GM21447 (cell line): ENCODE measurements around the gene SMG6.
"Not testable (repeated sequence)": the region's sequence is repeated elsewhere in the genome, so short reads cannot be mapped to it uniquely, and the experiment has no call there.

ENCODE experiments used
- ATAC-seq: cut with Tn5 transposase; IDR thresholded peaks from one replicate; pipeline ENCODE4 v1.9.1; 2021; ENCODE audit not compliant: unreplicated experiment

SMG6 gene

DNA sequence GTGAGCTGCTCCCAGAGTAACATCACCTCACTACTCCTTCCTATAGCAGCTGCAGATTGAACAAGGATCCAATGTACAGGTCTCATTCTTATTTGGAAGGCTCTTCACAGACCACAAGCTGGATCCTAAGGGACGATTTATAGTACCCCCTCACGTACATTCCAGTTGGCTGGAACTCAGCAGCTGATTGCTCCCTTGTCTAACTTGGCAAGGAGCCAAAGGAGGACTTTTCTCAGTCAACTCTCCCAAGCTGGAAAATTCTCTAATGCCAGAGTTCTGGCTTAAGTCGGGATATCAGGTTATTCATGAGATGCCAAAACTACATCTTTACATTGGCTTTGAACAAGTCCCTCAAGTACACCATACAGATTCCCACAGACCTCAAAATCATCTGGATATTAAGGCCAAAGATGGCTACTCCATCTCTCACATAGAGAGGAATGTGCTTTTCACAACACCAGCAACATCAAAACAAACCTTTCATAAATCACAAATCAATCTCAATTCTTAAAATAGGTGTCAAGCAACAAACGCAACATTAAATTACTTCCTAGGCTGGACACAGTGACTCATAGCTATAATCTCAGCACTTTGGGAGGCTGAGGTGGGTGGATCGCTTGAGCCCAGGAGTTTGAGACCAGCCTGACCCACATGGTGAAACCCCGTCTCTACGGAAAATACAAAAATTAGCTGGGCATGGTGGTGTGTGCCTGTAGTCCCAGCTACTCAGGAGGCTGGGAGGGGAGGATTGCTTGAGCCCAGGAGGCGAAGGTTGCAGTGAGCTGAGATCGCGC is 39.3 kb downstream of the SMG6 start:
- ATAC-seq, result no peak

DNA sequence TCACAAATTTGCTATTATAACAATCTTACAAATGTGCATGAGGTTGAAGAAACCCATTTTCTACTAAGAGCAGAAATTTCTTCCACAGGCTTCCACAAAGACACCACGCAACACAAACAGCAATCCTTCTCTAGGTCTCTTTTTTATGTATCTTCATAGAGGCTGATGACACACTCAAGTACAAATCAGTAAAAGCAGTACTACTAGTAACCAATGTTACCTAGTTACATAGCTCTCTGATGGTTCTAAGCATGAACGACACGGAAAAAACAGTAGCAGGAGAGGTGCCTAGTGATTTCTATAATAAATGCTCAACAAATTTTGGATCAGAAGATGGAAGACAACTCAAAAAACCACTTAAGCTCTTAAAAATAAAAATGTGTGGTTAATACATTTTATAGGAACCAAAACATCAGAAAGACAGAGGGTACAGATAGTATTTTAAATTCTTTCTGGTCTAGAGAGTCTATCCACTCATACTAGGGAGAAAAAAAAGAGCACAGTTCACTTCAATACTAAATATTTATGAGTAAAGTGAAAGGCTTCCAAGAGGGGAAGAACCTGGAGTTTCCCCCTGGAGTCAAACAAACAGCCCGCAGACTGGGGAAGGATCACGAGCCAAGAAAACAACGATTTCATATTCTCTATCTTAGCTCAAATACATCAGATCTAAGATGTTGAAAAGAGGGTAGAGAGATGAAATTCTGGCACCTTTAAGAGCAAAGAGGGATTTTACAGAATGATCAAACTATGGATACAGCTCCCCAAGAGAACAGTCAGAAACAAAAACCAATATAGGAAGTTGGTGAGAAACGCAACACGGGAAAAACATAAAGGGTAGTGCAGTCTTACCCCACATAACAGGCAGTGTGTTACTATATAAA is 40.2 kb downstream of the SMG6 start:
- no peak for ATAC-seq

DNA sequence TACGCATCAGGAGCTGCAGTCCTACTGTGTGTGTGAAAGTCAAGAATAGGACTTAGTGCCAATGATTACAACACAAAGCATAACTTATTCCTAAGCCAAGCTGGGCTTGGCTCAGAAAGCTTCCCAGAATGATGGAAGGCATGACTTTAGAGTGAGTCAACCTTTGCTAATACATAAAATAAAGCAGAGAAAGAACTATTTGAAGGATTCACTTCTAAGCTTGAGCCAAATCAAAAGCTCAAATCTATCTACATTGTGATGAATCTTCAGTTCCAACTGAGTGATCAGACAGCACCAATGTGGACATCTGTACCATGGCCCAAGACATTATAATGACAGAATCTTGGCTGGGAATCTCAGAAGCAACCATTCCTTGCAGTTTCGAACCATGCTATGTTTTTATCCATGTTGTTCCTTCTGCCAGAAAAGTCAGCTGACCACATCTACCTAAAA is 41.4 kb downstream of the SMG6 start:
- ATAC-seq, result no peak

DNA sequence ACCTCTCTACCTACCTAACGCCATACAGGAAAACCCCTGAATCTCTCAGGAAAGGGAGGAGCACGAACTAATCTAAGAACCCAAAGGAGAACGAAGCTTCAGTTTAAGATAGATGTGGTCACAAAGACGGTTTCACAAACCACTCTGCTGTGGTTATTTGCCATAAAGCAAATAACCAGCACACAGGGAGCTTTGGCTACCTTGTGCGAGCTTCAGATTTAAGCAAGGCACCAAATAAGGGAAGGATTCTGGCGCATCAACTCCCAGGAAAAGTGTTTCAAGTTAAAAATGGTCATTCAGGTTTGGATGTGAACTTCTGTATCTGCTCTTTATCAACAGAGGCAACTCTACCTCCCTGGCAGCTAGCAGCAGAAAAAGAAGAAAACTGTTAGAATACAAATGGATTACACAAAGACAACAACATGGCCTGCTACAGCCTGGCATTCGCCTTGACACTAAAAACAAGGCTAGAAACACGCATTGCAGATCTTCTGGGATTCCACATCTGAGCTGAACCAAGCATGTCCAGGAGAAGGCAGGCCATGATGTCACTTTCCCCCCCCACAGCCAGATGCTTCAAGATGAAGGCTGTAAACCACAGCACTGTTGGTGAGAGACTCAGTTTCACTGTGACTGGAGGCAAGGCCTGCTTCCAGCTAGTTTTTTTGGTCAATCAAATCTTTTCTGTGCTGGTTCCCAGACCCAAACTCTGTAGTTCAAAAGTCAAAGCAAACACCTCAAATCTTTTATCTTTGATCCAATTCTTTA is 43.6 kb downstream of the SMG6 start:
- ATAC-seq, result peak; percentile 84

DNA sequence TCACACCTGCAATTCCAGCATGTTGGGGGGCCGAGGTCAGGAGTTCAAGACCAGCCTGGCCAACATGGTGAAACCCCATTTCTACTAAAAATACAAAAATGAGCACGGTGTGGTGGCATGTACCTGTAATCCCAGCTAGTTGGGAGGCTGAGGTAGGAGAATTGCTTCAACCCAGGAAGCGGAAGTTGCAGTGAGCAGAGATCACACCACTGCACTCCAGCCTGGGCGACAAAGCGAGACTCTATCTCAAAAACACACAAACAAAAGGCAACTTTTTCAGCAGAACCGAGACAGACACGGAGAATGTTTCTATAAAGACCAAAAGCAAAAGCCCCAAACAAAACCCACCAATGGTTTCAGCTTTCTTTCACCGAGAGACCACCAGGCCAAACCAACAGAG is 44.8 kb downstream of the SMG6 start:
- ATAC-seq, result not testable (repeated sequence)

DNA sequence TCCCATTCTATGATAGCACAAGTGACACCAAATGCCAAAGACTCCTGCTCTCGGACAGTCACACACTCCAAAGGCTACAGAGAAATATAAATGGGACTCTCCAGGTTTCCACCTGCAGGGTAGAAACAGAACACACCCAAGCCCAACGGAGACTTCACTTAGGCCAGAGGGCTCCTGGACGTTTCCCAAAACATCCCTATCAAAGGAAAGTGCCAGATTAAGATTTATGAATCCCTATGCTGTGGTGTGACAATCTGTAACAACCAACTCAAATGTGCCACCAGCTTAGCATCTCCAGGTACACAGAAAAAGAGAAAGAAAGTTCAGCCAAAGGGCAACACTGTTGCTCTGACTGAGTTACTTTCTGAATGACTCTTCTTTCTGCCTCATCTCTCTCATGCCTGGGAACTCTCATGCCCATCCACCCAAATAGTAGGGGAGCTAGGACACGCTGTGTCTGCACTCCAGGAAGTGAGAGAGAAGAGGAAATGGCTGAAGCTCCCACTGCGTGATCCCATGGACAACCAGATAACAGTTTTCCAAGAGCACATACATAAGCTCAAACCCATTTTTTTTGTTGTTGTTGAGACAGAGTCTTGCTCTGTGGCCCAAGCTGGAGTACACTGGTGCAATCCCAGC is 49.7 kb downstream of the SMG6 start:
- peak; percentile 87 for ATAC-seq

DNA sequence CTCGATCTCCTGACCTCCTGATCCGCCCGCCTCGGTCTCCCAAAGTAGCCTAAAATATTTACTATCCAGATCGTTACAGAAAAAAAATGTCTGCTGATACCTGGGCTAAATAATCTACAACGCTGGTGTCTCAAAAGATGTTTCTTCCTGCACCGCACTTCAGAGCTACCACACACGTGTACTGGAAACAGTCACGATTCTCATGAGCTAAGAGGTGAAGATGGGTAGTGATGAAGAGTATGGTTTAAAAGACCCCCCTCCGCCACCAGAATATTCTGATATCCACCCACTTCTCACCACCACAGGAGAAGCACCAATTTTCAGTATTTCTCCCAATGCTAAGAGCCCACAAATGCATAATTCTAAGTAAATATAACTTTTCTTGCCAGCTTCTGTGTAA is 50.2 kb downstream of the SMG6 start:
- no peak for ATAC-seq

DNA sequence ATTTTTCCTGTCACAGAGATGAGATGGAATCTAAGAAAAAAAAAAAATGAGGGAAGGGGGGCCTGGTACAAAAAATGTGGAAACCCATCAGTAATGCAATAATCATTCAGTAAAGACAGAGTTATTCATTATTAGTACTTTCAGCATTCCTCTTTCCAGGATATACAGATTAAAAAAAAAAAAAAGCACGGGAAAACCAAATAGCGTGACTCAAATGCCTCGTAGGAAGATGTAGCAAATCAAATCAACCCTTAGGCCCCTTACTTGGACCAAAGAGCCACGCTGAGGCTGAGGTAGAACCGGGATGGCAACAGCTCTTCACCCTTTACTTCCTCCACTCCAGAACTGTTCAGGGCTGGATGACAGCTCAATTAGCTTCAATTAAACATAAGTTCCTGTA is 52.5 kb downstream of the SMG6 start:
- no peak for ATAC-seq

DNA sequence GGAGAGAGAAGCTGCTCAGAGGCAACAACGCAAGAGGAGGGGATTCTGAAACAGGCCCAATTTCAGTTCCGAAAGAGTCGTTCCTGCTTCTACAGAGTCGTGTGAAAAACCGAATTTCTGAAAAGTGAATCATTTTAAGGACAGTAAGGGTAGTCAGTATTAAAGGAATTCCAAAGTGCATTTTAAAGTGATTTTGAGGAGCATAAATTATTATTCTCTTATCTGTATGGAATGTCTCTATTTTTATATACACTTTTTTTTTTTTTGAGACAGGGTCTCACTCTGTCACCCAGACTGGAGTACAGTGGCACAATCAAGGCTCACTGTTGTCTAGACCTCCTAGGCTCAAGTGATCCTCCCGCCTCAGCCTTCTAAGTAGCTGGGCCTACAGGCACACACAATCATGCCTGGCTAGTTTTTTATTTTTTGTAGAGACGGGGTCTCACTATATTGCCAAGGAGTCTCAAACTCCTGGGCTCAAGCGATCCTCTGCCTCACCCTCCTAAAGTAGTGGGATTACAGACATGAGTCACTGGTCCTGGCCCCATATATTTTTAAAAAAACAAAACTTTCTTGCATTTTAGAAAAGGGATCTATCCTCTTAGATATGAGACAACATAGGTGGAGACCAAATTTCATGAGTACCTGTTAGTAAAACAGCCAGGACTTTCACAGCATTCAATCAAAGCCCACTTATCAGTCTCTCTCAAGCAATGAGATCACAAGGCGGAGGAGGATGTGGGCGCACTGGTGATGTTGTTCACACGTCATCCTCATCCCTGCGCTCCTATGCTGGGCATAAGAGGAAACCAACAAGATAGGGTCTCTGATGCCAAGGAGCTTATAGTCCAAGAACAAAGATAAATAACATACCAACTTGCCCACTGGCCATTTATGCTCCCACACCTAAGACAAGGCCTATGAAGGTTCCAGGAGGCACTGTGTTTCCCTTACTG is 53.2 kb downstream of the SMG6 start:
- no peak for ATAC-seq

DNA sequence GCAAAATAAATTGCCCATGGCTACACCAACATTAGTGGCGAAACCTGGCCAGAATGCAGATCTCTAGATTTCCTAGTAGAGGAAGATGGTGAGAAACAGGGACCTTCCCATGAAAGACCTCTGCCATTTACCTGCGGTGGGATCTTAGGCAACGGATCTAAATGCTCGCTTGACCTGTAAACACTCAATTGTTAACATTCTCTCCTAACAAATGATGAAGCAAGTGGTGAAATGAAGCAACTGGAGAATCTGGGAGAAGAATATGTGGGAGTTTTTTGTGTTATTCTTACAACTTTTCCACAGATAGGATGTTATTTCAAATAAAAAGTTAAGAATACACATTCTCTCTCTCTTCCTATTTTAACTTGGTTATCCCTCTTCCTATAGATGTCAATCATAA is 56.6 kb downstream of the SMG6 start:
- no peak for ATAC-seq

DNA sequence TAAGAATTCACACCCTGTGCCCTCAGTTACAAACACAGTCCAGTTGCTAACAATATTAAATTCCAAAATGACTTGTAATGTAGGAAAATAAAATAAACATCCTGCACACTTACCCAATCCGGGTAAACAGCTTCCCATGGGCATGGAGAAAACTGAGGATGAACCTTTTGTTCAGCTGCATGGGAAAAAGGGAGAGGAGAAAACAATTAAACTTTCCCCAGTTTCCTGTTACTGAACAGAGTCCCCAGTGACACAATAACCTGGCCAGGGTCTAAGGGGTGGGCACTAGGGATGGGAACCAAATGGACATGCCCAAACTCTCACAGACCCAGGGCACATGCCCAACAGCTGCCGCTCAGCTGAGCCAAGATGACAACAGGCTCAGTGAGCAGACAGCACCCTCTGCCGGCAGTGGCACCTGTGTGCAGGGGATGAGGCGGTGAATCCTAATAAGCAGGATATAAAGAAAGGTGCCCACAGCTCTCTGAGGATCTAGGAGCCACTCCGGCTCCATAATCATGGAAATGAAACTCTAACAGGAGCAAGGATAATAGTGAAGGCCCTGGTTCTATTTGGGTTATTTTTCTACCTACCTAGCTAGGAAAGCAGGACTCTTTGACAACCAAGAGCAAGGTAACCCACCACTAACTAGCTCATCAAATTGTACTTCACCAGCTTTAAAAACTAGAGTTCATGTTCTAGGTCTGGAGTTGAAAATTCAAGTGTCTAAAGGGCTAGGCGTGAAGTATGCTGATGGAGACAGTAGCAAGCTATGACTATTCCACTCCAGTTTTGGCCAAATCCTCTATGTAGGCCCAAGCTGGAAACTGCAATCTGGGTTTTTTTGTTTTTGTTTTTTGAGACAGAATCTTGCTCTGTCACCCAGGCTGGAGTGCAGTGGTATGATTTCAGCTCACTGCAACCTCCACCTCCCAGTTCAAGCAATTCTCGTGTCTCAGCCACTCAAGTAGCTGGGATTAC is 58.8 kb downstream of the SMG6 start:
- no peak for ATAC-seq

DNA sequence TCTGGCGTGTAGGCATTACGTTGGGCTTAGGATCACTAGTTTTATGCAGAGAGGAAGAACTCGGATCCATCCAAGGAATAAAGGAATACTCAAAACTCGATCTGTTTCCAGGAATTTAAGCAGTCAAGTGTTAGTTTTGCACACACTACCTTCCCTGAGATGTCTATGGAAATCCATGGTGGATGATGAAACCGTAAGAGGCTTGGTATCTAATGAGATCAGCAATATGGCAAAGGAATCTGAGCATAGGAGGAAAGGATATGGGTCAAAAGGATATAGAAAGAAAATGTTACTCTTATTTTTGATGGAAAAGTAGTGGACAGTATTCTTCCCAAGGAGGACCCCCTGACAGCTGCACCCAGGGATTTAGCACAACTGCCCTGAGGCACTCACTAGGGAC is 59.6 kb downstream of the SMG6 start:
- ATAC-seq, result no peak

DNA sequence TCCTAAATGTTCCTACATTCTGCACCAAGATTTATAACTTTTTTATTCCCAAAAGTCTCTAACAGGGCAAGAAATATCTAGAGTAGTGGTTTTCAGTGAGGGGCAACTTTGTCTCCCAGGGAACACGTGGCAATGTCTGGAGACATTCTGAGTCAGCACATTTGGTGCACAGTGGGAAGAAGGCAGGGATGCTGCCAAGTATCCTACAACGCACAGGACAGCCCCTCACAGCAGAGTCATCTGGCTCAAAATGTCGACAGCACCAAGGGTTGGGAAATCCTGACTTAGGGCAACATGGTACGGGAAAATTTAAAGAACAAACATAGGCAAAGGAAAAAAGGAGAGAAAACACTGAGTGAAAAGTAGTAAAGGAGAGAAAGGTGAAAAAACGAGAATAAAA is 61.8 kb downstream of the SMG6 start:
- ATAC-seq, result no peak

DNA sequence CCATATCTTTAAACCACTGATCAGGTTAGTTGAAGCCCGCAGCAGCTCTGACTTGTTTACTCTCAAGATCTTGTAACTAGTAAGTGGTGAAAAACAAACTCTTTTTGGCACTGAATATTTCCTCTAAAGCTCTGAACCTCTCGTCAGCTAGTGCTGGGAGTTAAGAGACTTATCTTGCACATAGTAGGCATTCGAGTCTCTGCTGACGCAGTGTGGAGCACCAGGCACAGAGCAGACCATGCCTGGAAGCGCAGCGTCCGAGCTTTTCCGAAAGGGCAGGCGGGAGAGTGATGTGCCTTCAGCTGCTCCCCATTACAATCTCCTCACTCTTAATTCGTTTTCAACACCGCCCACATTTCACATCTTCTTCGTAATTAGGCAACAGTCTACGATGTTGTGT is 63.0 kb downstream of the SMG6 start:
- ATAC-seq, result no peak

DNA sequence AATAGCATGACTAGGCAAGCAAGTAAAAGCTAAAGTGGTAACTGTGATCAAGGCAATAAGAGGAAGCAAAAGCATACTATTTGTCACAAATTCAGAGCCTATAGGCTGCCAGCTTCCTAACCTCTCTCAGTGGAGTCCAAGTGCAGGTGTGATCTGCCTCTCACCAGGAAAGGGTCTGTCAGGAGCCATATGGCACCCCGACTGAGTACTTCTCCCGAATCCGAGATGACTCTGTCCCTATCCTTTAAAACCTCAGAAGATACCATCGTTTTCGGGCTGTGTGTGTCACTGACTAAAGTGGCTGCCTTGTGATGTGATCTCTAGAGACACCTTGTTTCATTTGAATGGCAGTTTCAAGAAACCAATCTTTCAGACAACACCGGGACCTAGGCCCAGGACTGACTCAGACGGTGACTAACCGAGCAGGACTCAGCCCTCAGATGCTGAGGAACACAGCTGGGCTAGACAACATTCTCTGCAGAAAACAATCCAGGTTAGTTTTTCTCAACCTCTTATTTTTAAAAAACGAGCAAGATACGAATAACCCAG is 63.6 kb downstream of the SMG6 start:
- peak; percentile 72 for ATAC-seq

DNA sequence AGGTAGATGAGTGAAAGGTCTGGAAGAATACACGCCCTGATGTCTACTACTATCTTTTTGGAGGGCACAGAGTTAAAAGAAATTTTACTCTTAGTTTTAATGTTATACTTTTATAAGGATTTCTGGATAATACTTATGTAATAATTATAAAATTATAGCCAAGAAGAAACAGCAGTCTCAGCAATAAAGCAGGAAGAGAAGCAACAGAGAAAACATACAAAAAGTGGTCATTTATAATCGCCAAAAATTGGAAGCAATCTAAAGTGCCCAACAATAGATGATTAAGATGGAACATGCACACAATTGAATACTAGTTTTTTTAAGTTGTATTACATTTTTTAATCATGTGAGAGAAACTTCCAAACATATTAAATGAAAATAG is 64.4 kb downstream of the SMG6 start:
- no peak for ATAC-seq

DNA sequence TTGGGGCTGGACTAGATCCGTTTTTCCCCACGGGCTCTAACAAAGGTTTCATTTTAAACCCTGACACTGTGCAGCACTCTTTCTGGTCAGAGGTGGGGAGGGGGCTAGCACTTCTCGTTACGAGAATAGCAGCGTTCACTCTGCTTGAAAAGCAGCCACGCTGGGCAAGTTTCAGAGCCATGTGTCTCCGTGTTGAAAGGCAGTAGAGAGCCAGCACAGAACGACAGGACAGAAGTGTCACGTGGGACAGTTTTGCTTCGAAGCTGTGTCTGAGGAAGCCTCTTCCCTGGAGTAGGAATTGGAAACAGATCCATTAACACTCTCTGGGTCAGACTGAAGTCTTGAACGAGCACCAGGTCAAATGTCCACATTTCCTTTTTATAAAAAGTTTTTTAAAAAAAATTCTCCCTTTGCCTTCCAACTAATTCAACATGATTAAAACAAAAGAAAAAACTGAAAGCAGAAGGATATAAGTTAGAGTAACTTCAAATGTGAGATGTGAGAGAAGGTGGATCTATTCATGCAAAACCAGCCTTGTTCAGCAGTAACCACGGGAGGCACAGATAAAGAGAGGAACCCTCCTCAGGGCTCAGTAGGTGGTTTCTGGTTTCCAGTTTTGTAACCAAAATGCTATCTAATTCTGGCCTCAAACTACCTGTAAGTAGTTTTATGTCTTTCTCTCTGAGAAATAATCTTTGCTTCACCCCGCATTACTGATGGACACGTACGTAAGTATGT is 65.0 kb downstream of the SMG6 start:
- ATAC-seq, result peak; percentile 55

DNA sequence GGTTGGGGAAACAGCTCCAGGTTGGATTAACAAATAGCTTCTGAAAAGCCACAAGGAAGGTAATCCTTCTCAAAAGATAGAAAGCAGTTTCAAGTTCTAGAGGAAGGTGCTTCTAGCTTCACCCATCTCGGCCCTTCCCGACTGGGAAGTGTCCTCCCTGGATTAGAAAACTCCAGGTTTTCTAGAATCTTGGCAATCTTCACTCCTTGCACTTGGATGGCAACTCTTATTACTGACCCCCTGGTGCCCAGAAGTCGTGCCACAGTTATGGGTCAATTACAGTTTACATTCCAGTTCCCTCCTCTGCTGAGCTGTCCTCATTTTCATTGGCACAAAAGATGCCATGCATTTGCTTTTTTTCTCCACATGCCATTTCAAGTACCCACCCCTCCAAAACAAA is 65.6 kb downstream of the SMG6 start:
- ATAC-seq, result no peak
